Retina (tissue), 1 donor: ENCODE data around the gene MYO1H.
A peak's percentile ranks its signal among the peaks of the same experiment; 100 is the strongest.
"Not testable (repeated sequence)": the region's sequence is repeated elsewhere in the genome, so short reads cannot be mapped to it uniquely, and the experiment has no call there.

Experiments
- DNase-seq: peaks from one replicate; pipeline ENCODE4 v3.0.0-alpha.2; 2016

The MYO1H gene

DNA sequence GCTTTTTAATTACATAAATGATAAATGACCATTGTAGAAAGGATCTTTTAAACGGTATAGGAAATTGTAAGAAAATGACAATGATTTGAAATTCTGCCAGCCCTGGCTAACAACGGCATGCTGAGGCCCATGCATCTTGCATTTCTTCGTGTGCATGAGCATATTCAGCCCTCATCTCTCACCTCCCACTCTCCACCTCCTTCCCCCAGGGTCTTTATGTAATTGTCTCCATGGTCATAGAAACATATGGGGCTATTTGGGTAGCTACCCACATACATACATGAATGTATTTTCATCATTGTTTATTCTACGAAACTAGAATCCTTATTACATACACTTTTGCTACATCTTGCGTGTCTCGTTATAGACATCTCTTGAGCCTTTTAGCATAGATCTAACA, 4.5 kb downstream of the MYO1H start:
- no peak for DNase-seq

DNA sequence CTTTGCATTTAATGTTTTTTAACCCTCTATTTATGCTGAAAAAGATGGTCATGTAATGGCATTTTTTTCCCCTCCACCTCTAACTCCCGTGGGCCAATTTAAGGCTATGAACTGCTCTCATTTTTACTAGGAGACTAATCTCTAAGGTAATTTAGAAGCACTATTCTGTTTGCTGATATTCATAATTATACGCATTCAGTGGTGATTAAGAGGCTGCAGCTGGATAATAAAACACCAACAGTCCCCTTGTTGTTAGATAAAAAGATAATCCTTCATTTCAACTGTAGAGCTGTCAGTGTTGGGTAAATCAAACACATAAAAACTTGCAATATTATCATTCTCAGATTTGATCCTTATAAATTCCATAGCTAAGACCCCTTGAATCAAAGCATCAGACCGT, 8.9 kb downstream of the MYO1H start:
- DNase-seq, result no peak

DNA sequence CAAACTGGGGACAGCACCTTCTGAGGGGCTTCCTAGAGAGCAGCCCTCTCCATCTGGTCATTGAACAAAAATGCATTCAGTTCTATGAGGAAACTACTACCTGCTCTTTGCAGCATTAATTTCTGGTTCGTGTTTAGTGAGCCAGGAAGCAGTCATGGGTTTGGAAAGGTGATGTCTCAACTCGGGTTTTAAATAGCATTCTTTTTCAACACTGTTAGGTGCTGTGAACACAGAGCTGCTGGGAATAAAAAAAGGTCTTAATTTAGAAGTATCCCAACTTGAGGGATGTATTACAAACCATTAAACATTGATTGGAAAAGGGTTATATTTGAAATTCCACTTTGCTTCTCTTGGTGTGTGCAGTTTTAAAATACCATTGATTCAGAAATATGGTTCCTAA, 9.3 kb downstream of the MYO1H start:
- DNase-seq, result no peak

DNA sequence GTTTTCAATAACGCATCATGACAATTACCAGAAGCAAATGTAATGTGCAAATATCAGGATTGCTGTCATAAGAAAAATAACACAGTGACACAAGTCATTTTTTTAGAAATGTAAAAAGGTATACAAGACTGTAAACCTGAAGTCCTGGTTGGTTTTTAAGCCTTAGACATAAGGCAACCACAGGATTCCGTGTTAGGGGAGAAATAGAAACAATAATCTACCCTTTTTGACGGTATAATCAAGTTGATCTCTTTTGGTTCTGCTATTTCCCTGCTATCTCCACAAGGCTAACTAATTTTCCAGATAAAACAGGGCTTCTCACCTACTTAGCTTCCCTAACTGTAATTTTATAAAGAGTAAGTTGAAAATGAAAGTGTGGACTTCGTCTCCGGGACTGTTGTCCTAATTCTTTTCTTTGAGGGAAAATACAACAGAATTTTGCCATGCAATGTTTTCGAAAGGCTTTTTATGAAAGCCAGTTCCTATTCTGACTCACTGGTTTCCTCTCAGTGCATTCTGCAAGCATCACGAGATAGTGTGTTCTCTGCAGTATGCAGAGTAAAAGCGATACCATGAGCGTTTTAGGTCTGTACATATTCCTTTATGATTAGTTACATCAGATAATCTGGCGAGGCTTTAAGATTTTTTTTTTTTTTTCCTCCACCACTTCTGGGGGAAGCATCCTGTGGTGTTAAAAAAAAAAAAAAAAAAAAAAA, 10.6 kb downstream of the MYO1H start:
- no peak for DNase-seq

DNA sequence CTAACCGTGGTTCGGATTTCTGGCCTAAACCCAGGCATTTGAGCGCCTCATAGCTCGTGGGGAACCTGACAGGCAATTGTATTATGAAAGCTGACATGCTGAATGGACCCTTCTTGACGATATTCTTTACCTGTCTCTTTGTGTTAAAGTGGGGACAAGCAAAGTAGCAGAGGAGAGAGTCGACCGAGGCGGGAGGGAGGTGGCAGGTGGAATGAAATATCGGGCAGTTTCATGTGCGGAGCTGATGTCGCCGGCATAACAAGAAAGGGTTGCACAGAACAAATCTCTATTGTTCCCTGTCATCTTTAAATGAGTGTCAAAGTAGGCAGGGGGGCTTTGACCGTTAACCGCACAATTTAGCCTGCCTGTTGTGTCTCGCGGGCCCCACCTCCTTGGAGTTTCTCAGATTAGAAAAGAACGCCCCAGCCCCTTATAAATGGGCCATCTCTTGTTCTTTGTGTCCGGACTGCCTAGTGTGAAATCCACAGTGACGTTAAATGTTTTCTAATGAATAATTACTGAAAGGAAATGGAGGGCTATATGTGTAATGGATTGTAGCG, 11.5 kb downstream of the MYO1H start:
- DNase-seq, result peak; percentile 89

DNA sequence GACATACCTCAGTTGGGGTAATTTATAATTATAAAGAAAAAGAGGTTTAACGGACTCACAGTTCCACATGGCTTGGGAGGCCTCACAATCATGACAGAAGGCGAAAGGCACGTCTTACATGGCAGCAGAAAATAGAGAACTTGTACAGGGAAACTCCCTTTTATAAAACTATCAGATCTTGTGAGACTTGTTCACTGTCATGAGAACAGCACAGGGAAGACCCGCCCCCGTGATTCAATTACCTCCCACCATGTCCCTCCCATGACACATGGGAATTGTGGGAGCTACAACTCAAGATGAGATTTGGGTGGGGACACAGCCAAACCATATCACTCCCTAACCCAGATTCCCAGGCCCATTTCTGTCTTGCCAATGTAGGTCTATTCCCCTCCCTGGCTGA, 22.1 kb downstream of the MYO1H start:
- DNase-seq, result no peak

DNA sequence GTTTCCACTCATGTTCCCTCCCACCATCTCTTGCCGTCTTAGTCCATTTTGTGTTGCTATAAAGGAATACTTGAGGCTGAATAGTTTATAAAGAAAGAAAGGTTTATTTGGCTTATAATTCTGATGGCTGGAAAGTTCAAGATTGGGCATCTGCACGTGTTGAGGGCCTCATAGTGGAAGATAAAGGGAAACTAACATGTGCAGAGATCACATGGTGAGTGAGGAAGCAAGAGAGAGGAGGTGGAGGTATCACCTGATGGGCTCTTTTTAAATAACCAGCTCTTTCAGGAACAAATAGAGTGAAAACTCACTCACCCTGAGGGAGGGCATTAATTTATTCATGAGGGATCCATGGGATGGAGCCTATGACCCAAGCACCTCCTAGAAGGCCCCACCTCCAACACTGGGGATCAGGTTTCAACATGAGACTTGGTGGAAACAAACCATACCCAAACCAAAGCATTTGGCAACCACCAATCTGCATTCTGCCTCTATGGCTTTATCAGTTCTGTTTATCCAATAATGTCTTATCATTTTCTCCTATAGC, 29.5 kb downstream of the MYO1H start:
- DNase-seq, result no peak

DNA sequence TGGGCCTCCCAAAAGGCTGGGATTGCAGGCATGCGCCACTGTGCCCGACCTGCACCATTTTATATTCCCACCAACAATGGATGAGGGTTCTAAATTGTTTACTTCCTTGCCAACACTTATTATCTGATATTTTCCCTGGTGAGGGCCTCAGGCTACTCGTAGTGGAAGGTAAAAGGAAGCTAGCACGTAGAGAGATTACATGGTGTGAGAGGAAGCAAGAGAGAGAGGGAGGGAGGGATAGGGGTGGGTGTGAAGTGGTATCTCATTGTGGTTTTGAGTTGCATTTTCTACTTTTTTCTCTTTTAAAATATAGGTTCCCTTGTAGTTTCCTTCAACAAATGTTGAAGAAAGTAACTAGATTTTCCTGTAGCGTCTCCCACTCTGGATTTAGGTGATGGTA, 30.9 kb downstream of the MYO1H start:
- no peak for DNase-seq

DNA sequence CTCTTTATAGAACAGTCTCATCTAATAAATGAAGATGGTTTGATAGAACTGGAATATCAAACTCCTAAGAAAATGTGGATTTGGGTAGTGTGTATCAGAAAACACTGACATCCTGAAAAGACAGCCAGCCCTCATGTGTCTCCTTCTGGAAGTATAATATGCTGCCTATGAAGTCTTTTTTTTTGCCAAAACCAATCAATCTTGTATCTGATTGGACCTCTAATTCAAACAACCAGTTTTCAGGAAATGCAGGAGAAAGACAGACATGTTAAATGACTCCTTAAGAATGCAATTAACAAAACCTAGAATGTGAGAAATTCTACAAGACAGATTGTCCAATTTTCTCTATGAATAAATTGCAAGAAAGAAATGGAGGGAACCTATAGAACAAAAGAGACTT, 34.3 kb downstream of the MYO1H start:
- no peak for DNase-seq

DNA sequence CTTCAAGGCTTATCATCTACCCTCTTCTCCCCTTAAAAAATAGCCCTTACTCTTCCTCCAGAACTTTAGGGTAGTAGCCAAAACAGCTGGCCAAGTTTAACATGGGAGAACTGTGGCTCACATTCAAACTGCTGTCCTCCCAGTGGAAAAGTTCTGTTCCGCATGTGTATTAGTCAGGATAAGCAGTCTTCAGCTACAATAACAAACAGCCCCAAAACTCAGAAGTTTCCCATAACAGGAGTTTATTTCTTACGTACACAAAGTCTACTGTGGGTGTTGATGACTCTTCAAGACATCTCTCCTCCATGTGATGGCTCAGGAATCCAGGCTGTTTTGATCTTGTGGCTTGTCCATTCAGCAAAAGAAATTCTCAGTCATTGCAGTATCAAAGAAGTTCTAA, 35.5 kb downstream of the MYO1H start:
- DNase-seq, result no peak

DNA sequence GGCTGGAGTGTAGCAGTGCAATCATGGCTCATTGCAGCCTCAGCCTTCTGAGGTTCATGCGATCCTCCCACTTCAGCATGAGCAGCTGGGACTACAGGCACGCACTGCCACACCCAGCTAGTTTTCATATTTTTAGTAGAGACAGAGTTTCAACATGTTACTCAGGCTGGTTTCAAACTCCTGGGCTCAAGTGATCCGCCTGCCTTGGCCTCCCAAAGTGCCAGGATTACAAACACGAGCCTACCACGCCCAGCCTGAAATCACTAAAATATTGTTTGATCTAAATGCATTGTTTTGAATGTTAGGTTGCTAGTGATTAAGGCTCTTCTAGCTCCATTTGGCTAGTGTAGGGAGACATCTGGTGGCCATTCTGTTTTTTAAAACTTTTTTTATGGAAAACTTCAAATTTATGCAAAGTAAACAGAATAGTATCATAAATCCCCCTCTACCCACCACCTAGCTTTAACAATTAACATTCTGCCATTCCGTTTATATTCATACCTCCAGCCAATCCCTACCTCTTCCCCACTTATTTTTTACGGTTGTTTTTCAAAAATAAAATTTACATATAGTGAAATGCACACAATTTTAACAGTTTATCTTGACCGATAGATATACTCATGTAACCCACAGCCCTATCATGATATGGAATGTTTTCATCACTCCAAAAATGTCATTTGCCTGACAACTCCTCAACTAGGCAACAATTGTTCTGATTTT, 37.8 kb downstream of the MYO1H start:
- peak; percentile 82 for DNase-seq

DNA sequence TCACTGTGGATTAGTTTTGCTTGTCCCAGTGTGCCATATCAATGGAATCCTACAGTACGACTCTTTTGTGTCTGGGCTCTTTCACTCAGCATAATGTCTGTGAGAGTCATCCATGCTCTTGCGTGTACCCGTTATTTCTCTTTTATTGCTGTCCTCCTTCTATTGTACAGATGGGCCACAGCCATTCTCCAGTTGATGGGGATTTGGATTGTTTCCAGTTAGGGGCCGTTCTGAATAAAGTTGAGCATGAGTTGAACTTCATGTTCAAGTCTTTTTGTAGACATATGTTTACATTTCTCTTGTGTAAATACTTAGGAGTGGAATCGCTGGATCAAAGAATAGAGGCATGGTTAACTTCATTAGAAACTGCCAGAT, 38.3 kb downstream of the MYO1H start:
- DNase-seq, result no peak

DNA sequence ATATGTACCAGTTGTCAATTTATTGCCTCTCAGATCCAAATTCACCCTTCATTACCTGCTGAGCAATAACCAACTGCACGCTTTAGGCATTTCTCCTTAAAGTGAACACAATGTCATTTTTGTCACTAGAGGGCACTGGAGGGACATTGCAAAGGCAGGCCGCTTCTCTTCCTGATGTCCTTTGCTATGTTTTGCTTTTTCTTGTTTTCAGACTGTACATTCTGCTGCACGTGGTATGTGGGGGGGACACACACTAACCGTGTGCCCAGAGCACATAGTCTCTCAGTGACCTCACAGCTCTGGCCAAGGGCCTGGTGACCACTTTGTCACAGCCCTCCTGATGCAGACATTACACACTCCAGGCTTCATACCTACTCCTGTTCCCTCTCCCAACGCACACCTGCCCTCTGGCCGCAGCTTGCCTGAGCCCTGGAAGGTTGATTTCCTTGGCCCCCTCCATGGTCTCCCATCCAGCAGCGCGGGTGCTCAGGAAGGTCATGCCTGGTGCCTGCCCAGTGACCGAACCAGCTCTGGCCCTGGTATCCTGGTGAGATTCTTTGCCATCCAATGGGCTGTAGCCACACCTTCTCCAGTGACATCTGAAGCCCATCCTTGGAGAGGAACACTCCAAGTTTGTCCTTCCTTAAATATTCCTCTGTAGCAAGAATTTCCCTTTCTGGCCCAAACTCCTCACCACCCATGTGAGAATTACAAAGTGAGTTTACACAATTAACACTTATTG, 39.9 kb downstream of the MYO1H start:
- peak; percentile 28 for DNase-seq

DNA sequence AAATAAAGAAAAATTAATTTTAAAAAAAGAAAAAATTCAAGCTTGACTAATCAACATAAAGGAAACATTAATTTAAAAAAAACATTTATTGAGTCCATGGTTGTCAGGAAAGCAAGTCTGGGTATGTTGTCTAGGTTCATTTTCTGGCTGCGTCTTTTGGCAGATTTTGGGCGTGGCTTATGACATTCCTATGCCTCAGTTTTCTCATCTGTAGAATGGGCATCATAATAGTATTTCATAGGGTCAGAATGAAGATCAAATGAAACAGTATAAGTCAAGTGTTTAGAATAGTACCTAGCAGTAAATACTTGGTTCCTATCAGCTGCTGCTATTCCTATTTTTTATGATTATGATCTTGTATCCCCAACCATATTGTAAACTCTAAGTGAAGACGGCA, 40.5 kb downstream of the MYO1H start:
- DNase-seq, result no peak

DNA sequence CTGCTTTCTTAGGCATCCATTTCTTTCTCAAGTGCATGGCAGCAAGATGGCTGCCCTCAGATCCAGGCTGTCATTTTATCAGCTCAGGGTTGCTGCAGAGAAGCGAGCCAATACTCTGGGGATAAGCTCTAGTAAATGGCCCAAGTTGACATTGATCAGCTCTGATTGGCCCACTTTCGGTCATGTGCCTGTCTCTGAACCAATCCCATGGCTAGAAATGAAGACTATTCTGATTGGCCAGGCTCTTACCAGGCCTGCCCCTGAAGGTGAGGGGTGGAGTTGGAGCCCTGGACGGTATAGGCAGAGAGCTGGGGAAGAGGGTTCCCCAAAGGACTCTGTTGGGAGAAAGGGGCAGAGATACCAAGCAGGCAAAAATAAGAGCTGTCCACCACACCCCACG, 41.4 kb downstream of the MYO1H start:
- DNase-seq, result no peak

DNA sequence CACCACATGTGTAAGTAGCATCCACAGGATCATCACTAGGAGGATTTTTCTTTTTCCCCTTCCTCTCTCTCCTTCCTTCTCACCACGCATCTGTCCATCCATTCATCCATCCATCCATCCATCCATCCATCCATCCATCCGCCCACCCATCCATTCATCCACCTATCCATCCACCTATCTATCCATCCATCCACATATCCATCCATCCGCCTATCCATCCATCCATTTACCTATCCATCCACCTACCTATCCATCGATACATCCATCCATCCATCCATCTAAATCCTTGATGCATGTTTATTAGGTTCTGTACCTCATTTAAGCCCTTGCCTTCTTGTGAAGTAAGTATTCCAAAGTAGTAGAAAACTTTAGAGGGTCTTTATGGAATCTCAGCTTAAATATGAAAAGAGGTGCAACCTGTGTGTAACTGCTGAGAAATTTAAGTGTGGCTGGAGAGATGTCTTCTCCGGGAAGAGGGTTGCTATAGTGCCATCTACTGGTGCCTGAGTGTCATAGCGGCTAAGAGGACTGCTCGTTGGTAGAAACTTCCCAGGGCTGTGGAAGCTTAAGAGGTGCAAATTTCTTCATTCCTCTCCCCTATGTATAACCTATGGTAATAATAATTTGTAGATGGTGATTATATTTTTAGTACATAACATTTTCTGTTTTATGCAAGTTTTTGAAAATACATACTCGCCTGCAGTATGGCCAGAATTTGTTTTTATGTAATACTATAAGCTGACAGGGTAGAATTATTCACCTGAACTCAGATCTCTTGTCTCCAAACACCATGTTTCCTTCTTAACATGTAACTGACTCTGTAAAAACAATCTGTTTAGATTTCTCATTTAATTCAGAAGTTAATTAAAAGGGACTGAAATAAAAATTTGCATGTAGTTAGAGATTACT, 46.0 kb downstream of the MYO1H start:
- DNase-seq, result peak; percentile 61

DNA sequence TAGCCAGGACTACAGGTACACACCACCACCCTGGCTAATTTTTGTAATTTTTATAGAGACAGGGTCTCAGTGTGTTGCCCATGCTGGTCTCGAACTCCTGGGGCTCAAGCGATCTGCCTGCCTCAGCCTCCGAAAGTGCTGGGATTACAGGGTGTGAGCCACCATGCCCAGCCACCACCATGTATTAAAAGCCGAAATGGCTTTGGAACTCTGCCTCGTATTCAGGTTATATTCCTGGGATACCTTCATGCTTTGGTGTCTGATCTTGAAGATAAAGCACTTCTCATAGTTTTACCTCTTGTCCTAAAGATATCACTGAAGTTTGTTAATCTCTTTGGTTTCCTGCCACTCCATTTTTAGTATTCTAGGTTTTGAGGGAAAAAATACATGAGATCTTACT, 47.2 kb downstream of the MYO1H start:
- no peak for DNase-seq

DNA sequence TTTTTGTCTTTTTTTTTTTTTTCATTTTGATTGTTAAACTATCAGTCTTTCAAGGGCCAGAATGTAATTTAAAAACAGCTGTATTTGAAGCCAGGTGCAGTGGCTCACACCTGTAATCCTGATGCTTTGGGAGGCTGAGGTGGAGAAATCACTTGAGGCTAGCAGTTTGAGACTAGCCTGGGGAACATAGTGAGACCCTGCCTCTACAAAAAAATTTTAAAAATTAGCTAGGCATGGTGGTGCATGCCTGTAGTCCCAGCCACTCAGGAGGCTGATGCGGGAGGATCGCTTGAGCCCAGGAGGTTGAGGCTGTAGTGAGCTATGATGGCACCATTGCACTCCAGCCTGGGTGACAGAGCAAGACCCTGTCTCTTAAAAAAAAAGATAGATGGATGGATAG, 57.1 kb downstream of the MYO1H start:
- DNase-seq, result not testable (repeated sequence)

DNA sequence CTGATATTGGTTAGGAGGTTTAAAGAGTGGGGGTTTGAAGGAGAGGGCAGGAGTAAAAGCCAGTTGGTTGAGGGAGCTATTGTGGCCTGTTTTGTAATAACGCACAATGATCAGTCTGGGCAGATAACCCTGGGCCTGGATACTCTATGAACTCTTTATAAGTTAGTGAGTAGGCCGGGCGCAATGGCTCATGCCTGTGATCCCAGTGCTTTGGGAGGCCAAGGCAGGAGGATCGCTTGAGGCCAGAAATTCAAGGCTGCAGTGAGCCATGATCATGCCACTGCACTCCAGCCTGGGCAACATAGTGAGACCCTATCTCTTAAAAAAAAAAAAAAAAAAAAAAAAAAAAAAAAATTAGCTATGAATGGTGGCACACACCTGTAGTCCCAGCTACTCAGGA, 58.4 kb downstream of the MYO1H start:
- DNase-seq, result not testable (repeated sequence)

DNA sequence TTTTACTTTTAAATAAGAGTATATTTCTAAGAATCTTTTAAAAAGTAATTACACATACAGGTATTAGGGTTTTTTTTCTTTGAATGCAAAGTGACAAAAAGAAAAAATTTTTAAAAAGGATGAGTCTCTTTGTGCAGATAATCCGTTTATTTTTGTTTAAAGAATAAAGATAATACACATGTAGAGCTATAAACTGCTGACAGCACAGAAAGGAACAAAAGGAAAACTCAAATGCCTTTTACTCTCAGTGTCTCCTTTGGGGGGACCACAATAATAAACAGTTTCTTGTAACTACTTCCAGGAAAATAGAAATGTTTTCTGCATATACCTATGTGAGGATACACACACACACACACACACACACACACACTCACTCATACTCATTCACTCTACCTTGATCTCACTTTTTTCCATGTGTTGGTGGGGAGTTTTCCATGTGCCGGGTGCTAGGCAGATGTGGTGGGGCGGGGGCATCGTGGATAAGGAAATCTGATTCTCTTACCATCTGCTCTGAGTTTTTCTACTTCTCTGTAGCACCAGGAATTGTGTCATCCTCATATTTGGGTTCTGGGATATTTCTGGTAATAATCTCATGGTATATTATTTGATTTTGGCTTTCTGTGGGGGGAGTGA, 71.3 kb downstream of the MYO1H start:
- no peak for DNase-seq

DNA sequence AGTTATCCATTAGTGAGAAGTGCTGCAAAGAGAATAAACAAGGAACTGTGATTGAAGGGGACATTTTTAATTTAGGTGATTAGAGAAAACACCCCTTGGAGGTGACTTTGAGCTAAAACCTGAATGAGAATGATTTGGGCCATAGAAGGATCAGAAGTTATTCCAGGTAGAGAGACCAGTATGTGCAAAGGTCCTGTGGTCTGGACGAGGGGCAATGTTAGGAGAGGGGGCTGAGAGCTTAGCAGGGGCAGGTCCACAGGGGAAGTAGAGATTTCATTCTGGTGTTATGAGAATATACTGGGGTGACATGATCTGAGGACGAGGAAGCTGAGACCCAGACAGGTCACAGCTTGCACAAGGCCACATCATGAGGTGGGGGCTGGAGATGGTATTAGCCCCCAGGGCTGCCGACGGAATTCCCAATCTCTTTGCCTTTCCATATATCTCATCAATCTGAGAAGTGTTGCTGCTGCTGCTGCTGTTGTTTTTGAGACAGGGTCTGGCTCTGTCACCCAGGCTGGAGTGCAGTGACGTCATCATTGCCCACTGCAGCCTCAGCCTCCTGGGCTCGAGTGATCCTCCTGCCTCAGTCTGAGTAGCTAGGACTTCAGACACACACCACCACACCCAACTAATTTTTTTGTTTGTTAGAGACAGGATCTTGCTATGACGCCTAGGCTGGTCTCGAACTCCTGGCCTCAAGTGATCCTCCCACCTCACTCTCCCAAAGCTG, 73.8 kb downstream of the MYO1H start:
- no peak for DNase-seq
